ENCODE results near the gene RASA4B.

Gene RASA4B

DNA sequence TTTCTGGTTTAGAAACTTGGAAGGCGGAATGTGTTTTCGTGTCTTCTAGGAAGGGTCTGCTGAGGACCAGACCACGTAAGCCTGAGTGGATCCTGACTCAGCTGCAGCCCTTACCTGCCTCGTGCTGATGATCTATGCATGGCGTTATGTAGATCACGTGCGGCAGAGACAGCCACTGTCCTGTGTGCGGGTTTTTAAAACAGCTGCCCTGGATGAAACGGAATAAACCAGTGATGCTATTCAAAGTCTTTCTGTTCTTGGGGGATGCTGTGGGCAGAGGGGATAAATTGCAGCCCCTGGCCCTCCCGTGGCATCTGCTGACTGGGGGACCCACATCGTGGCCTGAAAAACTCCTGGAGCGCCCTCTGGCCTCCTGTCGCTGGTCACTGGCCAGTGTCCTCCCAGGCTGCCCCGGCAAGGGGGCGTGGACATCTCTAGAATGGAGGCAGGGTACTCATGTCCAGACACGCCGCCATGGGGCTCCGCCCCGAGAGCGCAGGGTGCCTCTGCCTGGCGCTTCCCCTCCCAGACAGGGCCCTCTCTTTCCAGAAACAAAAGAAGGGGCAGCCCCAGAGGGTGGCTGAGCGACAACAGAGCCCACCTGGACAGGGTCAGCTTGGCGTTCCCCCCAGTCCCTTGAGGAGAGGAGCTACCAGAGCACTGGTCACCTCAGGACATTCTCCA is 66.1 kb downstream of the RASA4B start:
- no peak for DNase-seq

DNA sequence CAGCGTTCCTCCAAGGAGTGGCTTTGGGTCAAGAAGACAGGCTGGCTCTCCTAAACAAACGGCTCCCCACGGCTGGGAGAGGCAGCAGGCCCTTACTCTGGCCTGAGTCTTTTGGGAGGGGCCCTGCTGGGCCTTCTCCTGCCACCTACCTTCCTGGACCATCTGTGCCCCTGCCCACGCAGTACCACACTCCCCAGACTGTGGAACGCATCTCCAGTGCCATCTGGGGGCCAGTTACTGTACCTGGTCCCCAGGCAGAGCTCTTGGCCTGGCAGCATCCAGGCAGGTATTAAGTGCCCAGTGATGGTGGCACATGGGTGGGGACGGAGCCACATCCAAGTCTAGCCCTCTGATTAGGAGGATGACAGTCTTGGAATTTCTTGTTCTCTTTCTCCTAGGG is 67.3 kb downstream of the RASA4B start:
- DNase-seq: no peak

DNA sequence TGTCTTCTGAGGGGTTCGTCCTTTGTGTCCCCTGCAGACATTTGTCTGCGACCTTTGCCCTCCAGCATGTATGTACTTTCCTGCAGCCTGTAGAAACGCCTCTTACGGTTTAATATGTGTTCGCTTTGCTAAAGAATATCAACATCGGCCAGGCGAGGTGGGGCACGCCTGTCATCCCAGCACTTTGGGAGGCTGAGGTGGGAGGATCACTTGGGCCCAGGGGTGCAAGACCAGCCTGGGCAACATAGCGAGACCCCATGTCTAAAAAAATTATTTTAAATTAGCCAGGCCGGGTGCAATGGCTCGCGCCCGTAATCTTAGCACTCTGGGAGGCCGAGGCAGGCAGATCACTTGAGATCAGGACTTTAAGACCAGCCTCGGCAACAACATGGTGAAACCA is 68.4 kb downstream of the RASA4B start:
- no peak for DNase-seq

DNA sequence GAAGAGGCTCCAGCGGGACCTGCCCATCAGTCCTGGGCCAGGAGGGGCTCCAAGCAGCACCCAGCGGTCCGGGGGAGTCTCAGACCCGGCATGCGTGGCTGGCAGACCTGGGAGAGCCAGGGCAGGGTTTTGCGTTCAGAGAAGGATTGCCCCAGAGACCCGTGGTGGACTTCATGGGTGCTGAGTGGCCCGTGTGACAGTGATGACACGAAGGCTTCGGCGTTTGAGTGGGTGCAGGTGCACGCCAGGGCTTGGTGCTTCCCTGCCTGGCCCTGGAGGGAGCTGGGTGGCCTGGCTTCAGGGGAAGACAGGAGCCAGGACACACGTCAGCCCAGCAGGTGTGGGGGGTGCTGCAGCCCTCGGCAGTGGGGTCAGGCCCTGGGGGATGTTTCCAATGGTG is 70.3 kb downstream of the RASA4B start:
- DNase-seq: no peak

DNA sequence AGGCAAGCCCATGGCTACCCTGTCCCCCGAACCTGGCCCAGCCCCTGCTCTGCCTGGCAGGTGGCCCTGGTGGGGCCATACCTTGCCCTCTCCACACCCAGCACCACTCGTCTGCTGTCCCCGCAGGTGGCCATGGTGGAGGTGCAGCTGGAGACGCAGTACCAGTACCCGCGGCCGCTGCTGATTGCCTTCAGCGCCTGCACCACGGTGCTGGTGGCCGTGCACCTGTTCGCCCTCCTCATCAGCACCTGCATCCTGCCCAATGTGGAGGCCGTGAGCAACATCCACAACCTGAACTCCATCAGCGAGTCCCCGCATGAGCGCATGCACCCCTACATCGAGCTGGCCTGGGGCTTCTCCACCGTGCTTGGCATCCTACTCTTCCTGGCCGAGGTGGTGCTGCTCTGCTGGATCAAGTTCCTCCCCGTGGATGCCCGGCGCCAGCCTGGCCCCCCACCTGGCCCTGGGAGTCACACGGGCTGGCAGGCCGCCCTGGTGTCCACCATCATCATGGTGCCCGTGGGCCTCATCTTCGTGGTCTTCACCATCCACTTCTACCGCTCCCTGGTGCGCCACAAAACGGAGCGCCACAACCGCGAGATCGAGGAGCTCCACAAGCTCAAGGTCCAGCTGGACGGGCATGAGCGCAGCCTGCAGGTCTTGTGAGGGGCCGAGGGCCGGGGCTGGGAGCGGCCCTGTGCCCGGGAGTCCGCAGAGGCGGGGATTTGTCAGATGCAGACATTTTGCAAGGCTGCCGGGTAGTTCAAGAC is 71.0 kb downstream of the RASA4B start:
- no peak for DNase-seq

DNA sequence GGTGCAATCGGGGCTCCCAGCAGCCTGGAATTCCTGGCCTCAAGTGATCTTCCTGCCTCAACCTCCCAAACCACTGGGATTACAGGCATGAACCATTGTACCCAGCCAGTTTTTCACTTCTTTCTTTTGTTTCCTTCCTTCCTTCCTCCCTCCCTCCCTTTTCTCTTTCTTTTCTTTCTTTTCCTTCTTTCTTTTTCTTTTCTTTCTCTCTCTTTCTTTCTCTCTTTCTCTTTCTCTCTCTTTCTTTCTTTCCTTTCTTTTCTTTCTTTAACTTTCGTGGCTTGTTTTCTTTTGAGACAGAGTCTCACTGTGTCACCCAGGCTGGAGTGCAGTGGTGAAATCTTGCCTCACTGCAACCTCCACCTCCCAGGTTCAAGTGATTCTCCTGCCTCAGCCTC is 71.9 kb downstream of the RASA4B start:
- no peak for DNase-seq

DNA sequence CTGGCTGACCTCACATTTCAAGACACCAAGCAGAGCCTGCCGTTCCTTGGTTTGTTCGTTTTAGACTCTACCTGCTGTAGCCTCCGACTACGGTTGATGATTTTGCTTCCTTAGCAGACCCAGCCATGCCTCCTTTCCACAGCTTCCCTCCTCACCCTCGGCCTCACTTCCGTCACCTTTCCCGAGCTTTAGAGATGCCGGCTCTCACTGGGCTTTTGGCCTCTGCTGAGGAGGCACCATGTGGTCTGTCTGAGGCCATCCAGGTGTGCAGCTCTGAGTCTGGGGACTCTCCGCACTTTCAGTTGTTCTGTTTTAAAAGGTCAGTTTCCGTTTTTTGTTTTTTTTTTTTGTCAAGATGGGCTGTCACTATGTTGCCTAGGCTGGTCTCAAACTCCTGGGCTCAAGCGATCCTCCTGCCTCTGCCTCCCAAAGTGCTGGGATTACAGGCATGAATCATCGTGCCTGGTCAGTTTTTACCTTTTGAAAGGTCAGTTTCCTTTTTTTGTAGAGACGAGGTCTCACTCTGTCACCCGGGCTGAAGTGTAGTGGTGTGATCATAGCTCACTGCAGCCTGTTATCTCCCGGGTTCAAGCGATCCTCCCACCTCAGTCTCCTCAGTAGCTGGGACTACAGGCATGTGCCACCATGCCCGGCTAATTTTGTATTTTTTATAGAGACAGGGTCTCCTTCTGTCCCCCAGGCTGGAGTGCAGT is 72.5 kb downstream of the RASA4B start:
- DNase-seq: no peak

DNA sequence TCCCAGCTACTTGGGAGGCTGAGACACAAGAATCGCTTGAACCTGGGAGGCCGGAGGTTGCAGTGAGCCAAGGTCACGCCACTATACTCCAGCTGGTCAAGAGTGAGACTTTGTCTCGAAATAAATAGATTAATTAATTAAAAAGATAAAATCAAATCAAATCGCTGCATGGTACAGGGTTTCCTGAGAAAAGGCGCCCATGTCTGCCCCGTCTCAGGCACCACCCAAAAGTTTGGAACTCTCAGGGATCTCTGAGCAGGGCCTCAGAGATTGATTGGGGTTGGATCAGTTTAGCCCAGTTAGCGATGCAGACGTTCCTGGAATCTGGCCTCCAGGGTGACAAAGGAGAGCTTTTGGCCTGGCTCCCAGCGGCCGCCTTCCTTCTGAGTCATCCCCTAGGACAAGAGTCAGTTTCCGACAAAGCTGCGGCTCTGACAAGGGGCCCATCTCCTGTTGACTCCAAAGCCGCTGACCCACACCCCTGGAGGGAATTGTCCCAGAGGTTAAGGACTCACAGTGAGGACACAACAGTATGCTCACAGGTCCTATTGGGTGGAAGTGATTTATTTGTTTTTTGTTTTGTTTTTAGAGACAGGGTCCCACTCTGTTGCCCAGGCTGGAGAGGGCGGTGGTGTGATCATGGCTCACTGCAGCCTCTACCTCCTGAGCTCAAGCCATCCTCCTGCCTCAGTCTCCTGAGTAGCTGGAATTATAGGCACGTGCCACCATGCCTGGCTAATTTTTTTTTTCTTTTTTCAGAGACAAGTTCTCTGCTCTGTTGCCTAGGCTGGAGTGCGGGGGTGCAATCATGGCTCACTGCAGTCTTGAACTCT is 77.4 kb downstream of the RASA4B start:
- no peak for DNase-seq

DNA sequence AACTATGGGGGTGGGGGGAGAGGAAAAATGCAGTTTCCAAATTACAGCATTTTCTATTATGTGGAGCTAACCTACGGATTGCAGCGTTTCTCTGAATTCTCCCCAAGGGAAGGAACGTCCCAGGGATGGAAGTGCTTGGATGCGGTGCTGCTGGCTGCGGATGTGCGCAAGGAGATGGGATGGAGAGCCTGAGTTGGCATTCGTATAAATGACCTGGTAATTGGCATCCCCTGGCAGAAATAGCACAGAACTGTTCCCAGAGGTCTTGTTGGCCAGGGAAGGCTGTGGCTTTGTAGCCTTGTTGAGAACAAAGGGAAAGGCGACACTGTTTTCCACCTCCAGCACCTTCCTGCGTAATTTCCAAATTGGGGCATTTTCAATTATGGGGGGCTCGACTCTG is 81.5 kb downstream of the RASA4B start:
- no peak for DNase-seq

DNA sequence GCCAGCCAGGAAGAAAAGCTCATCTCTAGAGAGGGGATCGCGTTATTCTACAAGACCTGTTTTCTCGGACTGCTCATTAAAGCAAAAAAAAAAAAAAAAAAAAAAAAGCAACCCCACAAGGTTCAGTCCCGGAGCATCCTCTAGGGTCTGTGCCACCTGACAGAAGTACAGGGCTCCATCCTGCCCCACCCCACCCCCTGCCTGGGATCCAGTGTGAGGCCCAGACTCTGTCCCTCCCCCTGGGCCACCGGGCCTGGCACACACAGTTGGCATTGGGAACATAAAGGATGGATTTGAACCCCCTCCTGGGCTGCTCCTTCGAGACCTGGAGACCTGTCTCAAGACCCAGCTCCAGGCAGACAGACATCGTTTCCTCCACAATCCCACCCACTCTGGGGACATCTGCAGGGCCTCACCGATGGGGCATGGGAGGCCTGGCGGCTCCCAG is 83.5 kb downstream of the RASA4B start:
- DNase-seq: no peak

DNA sequence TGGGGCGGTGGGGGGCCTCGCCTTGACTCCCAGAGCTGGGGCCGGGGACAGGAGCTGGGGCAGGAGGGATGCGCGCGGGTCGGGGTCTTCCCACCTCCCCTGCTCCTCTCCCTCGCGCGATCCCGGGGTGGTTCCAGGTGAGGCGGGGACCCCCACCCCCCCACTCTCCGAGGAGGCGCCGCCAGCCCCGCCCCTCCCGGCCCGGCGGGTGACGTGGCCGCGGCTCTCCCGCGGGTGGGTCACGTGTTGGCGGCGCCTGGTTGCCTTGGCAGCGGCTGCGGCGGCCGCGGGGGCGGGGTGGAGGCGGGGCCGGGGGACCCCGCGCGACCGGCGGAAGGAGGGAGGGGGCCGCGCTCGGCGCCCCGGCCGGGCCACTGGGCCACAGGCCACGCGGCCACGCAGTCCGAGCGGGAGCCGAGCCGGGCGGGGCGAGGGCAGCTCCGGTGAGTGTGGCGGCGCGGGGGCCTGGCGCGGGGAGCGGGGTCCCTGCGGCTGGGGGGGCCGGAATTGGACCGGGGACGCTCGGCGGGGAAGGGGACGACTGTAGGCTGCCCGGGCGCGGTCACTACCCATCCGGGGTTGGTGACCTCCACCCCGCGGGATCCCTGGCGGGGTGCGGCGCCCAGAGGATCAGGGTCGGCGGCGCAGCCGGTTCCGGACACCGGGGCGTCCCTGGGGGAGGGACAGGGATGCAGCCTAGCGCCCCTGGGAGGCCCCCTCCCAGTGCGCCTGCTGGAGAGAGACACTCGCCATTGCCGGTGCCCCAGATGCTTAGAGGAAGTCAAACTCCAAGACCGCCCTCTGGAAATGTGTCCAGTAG is 84.1 kb downstream of the RASA4B start, which contains the start of gene ORAI2:
Gene ORAI2, plus strand, starts transcription at position 357 of the 820 bp plus-strand sequence. CDS start 5,382 bp downstream, outside the sequence.
- DNase-seq: no peak
